Activated effector memory CD4-positive, alpha-beta T cell treated with anti-CD3 and anti-CD28 coated beads, Interleukin-2, amount 50 U/mL, for 16 hours (primary cell): ENCODE results near the gene PRR15.
"Not testable (repeated sequence)": the region's sequence is repeated elsewhere in the genome, so short reads cannot be mapped to it uniquely, and the experiment has no call there.

Experiments used
- DNase-seq: peaks from one replicate; pipeline ENCODE4 v3.0.0-alpha.2; 2020

PRR15 gene

DNA sequence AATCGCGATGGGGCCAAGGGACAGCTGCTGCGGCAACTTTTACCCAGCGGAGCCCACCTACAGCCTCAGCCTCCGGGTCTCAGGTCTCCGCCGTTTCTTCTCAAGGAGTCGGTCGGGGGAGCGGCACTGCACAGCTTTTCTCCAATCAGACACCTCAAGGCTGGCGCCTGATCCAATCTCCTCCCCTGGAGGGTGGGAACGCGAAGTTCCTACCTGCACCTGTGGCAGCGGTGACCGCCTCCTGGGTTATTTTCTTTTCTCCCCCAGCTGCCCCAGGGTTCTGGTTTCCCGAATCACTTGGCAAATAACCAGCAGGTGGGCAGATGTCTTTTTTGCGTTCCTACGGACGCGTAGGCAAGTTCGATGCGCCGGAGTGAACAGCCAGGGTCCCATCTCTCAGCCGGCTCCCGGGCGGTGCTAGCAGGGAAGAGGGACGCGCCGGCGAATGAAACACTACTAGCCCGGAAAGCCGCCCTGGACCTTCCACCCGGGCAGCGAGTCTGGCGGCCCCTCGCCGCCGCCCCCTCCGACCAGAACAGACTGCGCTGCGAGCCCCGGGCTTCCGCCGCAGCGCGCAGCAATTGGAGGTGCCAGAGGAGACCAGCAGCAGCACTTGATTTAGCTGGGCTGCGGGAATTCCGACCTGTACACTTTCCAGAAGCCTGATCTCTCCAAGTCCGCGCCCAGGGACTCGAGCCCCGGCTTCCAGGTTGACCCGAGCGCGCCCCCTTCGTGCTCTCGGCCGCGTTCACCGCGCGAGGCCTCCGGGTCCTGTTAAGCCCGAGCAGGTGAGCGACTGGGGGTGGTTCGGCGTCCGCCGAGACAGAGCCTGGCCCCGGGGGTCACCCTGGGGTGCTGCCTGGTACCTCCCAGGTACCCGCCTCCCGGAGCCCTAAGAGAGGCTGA is at the start of gene PRR15:
PRR15 (plus strand) TSS at position 246 of the 906 bp plus-strand sequence. CDS start 2,495 bp downstream, outside the sequence.
- DNase-seq, result peak; percentile 57

DNA sequence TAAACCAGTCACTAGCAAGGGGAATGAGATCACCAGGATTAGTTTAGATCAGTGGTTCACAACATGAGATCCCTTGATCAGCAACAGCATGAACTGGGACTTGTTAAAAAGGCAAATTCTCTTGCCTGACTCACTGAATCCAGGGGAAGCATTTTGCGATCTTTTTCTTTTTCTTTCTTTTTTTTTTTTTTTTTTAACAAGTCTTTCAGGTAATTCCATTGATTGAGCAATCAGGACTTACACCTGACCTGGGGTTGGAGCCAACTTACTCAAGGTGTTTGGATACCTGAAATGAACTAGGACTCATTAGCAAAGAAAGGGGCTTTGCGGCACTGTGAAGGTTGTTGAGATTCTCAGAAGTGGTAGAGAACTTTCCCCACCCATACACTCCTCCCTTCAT is 47.1 kb upstream of the PRR15 start:
- DNase-seq, result no peak

DNA sequence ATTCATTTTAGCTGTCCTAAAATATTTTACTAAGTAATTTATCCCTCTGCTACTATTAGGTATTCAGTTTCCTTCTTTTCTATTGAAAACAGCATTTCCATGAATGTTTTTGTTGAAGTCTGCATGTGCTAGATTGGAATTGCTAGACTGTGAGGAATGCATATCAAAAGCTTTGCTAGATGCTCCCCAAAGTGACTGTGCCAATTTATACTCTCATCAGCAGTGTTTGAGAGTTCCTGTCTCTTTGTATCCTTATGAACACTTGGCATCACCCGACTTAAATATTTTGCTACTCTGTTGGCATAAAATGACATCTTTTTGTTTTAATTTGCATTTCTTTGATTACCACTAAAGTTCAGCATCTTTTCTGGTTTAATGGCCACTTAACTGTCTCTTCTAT is 45.0 kb upstream of the PRR15 start:
- DNase-seq, result no peak

GRCh38 chr7:29523728-29524127 is 39.9 kb upstream of the PRR15 start:
- DNase-seq, result no peak

GRCh38 chr7:29527505-29528108 is 36.0 kb upstream of the PRR15 start:
- no peak for DNase-seq

DNA sequence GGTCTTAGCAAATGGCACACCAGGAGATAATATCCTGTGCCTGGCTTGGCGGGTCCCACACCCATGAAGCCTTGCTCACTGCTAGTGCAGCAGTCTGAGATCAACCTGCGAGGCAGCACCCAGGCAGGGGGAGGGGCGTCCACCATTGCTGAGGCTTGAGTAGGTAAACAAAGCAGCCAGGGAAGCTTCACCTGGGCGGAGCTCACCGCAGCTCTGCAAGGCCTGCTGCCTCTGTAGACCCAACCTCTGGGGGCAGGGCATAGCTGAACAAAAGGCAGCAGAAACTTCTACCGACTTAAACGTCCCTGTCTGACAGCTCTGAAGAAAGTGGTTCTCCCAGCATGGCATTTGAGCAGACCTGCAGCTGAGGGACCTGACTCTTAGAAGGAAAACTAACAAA is 35.1 kb upstream of the PRR15 start:
- DNase-seq, result not testable (repeated sequence)

- DNase-seq, result no peak
These were observed 25.2 kb upstream of the PRR15 start for GRCh38 chr7:29538389-29538788.

DNA sequence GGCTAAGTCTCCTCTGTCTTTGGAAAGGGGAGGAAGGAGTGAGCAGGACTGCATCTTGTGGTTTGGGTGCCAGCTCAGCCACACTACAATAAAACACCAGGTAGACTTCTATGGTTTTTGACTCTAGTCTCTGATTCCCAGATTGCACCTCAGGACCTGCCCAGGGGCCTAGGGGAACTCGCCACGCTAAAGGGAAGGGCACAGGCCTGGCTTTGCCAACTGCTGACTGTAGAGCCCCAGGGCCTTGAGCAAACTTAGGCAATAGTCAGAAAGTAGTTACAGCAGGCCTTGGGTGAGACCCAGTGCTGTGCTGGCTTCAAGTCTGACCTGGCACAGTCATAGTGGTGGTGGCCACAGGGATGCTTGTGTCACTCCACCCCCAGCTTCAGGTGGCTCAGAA is 24.2 kb upstream of the PRR15 start:
- no peak for DNase-seq

DNA sequence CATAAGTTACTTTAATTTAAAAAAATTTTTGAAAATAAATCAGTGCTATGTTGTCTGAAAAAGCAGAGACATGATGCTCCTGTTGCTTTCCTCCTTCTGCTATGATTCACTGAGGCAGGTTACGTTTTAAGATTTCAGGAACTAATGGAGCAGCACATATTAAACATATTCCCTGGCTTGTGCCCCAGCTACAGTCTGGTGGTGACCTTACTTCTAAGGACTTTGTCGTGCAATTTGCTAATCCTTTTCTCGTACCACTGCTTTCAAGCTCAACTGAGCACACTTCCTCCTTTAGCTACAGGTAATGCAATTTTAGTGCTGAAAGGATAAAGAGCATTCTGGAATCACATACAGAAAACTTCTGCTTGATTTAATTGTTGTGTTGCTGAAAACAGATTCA is 16.2 kb upstream of the PRR15 start:
- DNase-seq, result no peak

- DNase-seq, result no peak
These were observed 14.8 kb upstream of the PRR15 start for GRCh38 chr7:29548823-29549222.

GRCh38 chr7:29552392-29552791 is 11.2 kb upstream of the PRR15 start:
- DNase-seq, result no peak

DNA sequence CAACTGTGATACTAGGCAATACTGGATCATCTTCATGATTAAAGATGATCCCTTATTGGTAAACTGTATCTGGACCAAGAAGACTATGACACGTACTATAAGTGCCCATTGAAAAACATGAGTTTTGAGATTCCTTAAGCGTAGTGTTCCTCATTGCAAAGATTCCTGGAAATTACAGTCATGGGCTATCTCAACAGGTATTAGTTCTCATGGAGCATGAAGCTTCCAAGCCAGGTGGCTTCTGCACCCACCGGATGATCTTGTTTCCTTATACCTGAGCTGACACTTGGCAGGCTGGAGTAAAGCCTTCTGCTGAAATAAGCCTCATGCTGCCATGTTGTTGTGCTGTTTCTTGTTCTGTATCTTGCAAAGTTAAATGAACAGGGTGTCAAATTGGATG is 8.6 kb upstream of the PRR15 start:
- DNase-seq, result no peak

DNA sequence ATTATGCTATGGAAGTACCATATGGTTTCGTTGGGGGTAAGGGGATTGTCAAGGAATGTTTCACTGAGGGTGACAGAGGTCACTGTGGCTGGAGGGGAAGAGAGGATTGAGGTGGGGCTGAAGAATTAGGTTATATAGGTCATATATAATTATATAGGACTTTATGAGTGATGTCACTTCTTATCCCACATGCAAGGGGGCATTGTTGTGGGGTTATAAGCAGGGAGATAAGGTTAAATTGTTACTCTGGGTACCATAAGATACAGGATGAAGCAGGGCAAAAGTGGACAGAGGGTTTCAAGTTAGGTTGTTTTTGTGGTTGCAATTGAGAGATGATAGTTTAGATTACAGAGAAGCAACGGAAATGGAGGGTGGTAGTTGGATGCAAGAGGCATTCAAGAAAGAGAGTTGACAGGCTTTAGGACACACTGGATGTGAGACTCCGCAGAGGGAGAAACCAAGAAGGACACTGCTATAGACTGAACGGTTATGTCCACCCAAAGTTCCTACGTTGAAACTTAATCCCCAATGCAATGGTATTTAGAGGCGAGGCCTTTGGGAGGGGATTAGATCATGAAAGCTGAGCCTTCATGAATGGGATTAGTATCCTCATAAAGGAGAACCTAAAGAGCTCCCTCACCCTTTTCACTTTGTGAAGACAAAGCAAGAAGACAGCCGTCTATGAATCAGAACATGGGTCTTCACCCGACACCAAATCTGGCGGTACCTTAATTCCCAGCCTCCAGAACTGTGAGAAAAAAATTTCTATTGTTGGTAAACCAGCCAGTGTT is 7.0 kb upstream of the PRR15 start:
- no peak for DNase-seq

DNA sequence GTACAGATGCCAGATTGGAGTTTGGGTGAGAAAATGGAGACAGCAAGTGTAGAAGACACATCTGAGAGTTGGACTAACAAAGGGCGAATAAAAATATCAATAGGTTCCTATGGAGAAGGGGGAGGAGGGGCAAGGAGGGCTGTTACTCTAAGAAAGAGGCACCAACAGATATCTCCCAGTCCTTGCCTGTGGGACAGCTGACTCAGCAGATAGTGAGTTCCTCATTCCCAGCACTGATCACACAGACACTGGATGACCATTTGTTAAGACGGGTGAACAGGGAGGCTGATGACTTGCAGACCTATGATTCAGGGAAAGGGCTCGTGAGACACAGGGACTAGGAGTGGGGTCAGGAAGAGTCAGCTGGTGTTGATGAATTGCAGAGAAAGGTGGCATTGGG is 5.7 kb upstream of the PRR15 start:
- DNase-seq, result no peak

DNA sequence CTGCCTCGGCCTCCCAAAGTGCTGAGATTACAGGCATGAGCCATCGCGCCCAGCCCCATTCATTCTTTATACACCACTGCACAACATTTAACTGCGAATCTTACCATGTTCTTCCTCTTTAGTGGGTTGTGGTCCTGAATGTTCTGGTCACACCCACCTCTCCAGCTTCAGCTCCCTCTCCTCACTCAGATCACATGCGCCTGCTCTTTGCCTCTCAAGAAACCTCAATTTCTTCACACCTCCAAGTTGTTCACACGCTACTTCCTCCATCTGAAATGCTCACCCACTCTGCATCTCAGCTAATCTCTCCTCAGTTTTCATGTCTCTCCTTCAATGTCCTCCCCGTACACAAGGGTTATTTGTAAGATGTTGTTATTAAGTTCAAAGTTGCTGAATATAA is 2.4 kb upstream of the PRR15 start:
- no peak for DNase-seq

- DNase-seq, result no peak
These were observed 1.3 kb upstream of the PRR15 start for GRCh38 chr7:29562307-29562706.

- no peak for DNase-seq
These were observed 1.0 kb downstream of the PRR15 start for GRCh38 chr7:29564496-29565223.

- no peak for DNase-seq
These were observed 1.6 kb downstream of the PRR15 start for GRCh38 chr7:29565224-29565630.

DNA sequence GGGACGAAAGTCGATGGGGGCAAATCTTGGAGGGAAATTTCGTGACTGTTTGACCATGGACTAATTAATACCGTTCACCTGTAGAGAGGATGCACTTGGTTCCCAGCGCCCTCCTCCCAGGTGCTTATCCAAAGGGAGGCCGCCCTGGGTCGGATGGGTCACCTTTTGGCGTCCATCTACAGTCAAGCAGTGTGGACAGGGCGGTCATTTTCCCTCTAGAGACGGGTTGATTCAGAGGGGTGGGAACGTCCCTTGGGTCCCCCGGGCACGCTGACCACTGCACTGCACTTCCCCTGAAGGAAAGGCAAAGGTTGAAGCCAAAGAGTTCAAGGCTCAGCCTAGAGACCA is 2.0 kb downstream of the PRR15 start:
- no peak for DNase-seq

DNA sequence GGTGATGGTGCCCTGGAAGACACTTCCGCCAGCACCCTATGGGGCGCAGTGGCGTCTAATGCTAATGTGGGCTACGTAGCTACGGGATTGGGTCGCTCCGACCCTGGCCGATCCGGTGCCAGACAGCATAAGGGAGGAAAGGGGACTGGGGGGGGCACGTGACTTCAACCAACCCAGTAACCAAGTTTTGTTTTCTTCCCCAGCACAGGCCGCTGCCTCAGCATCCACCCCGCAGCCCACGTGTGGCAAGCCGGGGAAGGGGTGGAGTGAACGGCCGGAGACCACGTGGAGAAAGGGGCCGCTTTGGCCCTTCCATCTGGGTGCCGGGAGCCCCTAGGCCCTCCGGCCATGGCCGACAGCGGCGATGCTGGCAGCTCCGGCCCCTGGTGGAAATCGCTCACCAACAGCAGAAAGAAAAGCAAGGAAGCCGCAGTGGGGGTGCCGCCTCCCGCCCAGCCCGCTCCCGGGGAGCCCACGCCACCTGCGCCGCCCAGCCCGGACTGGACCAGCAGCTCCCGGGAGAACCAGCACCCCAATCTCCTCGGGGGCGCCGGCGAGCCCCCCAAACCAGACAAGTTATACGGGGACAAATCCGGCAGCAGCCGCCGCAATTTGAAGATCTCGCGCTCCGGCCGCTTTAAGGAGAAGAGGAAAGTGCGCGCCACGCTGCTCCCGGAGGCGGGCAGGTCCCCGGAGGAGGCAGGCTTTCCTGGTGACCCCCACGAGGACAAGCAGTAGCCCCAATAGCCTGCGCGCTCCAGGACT is 2.5 kb downstream of the PRR15 start:
- DNase-seq, result no peak

GRCh38 chr7:29567174-29567573 is 3.5 kb downstream of the PRR15 start:
- DNase-seq, result no peak

- no peak for DNase-seq
These were observed 6.0 kb downstream of the PRR15 start for GRCh38 chr7:29569648-29570047.
